K562 (cell line): ENCODE data around the gene BCAS3. TPM values are rescaled to one million over a fixed set of nuclear protein-coding genes. Genes with fewer than 3 reads are reported as not detected.

Experiments used
- ATAC-seq: fragments of 200-7000 bp; cut with Tn5 transposase; 3 replicates; pipeline ENCODE4 v1.9.1; 2020; ENCODE audit warnings: moderate library complexity
- BruUV-seq: library from RNA; stranded (reverse); fragments of 400-500 nt; replicated peaks from 2 replicates; lab custom pipeline; 2021; lab: Mats Ljungman, UMichigan
- CTCF ChIA-PET: fragments of 300-600 bp; formaldehyde crosslinking; extraction: SDS; loops from one replicate; lab custom pipeline; 2021; ENCODE audit warnings: low intra/inter-chr PET ratio; lab: Yijun Ruan, JAX
- POLR2A ChIA-PET: fragments of 300-600, 350-650 bp; sonication (Branson Sonifier 250); formaldehyde crosslinking; extraction: SDS; loops from one replicate; lab custom pipeline; 2021; ENCODE audit warnings: antibody characterized with exemption, inconsistent platforms; lab: Yijun Ruan, JAX
- DNase-seq, 4 experiments: peaks; one replicate each; pipeline versions ENCODE4 v3.0.0 to v3.0.0-alpha.2; 2011 to 2018; ENCODE audit warnings: low spot score in 3 of 4, mixed read lengths in 3 of 4; ENCODE audit errors: extremely low read depth in 1 of 4
- FAIRE-seq: peaks from 2 replicates; lab custom pipeline; 2011; peaks lifted over from hg19 to GRCh38; lab: Jason Lieb, UNC
- H2AFZ ChIP-seq: 2 replicates; pipeline ENCODE4 v1.6.0; 2011; ENCODE audit warnings: low read depth, low read length, control low read depth, inconsistent platforms
- H3K27ac ChIP-seq: fragments of 200-600 bp; 3 replicates; pipeline ENCODE4 v1.8.0; 2011; ENCODE audit warnings: low read depth, mild to moderate bottlenecking, control low read depth, inconsistent platforms, low read length, moderate library complexity, mixed read lengths; ENCODE audit errors: extremely low read depth
- H3K27me3 ChIP-seq, 2 experiments: fragments of 300-600 bp in 1 of 2; 2 replicates in 1 of 2; 3 replicates in 1 of 2; pipeline versions ENCODE4 v1.6.0 to v1.8.0; 2011; ENCODE audit warnings: inconsistent platforms in 2 of 2, low read length in 2 of 2, mild to moderate bottlenecking in 1 of 2, mixed read lengths in 1 of 2, moderate library complexity in 1 of 2; ENCODE audit not compliant: control insufficient read depth in 2 of 2, insufficient read depth in 2 of 2
- H3K36me3 ChIP-seq: fragments of 300-600 bp; 3 replicates; pipeline ENCODE4 v1.8.0; 2011; ENCODE audit warnings: mild to moderate bottlenecking, low read length, inconsistent platforms; ENCODE audit not compliant: control insufficient read depth, insufficient read depth
- H3K4me1 ChIP-seq, 2 experiments: fragments of 200-600 bp in 1 of 2; replicated peaks in 1 of 2; 2 replicates in 1 of 2; 3 replicates in 1 of 2; pipeline versions ENCODE4 v1.5.1 to v1.8.0; 2011; ENCODE audit warnings: inconsistent platforms in 2 of 2, low read length in 2 of 2, mild to moderate bottlenecking in 1 of 2, mixed read lengths in 1 of 2, moderate library complexity in 1 of 2; ENCODE audit not compliant: control insufficient read depth in 2 of 2, insufficient read depth in 2 of 2
- H3K4me2 ChIP-seq: 2 replicates; pipeline ENCODE4 v1.6.1; 2011; ENCODE audit warnings: low read length, control low read depth, inconsistent platforms, mixed read lengths; ENCODE audit not compliant: insufficient read depth
- H3K4me3 ChIP-seq: fragments of 200-600 bp; sonication (generic), shearing (Covaris generic); 2 replicates; pipeline ENCODE4 v1.5.1; 2016; ENCODE audit warnings: control low read depth, inconsistent platforms
- H3K79me2 ChIP-seq: fragments of 200-600 bp; 3 replicates; pipeline ENCODE4 v1.8.0; 2011; ENCODE audit warnings: low read length, inconsistent platforms; ENCODE audit not compliant: control insufficient read depth, insufficient read depth
- H3K9ac ChIP-seq, 2 experiments: 2 replicates each; pipeline versions ENCODE4 v1.6.0 to v1.6.1; 2011; ENCODE audit warnings: low read depth in 2 of 2, low read length in 2 of 2, control low read depth in 1 of 2, inconsistent platforms in 1 of 2, mild to moderate bottlenecking in 1 of 2, mixed read lengths in 1 of 2; ENCODE audit not compliant: insufficient read depth in 1 of 2
- H3K9me1 ChIP-seq: one replicate; pipeline ENCODE4 v1.6.0; 2011; ENCODE audit warnings: inconsistent platforms, mild to moderate bottlenecking, low read length, moderate library complexity; ENCODE audit not compliant: control insufficient read depth, insufficient read depth
- H3K9me3 ChIP-seq: replicated peaks from 2 replicates; pipeline ENCODE4 v1.5.1; 2011; ENCODE audit warnings: low read depth, low read length, inconsistent platforms; ENCODE audit not compliant: control insufficient read depth, insufficient read depth
- H4K20me1 ChIP-seq: replicated peaks from 2 replicates; pipeline ENCODE4 v1.6.1; 2011; ENCODE audit warnings: low read length, inconsistent platforms, mixed read lengths; ENCODE audit not compliant: control insufficient read depth, insufficient read depth
- CHD2 ChIP-seq: IDR thresholded peaks from 2 replicates; pipeline ENCODE4 v1.6.1; 2011; ENCODE audit warnings: low read depth, low read length
- CLOCK ChIP-seq: fragments of 250-450 bp; sonication (Bioruptor Pico); IDR thresholded peaks from 2 replicates; pipeline ENCODE4 v1.4.0; 2020; ENCODE audit warnings: mild to moderate bottlenecking, moderate library complexity, borderline replicate concordance
- GATAD2B ChIP-seq: fragments of 450-650 bp; IDR thresholded peaks from 2 replicates; pipeline ENCODE4 v1.6.1; 2017; ENCODE audit warnings: mild to moderate bottlenecking, borderline replicate concordance
- ZNF124 ChIP-seq: sonication (generic); formaldehyde crosslinking; IDR thresholded peaks from 2 replicates; pipeline ENCODE4 v1.8.1; 2022; ENCODE audit warnings: missing genetic modification reagents
- ZNF77 ChIP-seq: fragments of 250-450 bp; sonication (Bioruptor Pico); IDR thresholded peaks from 2 replicates; pipeline ENCODE4 v1.5.0; 2020
- WGBS: fragments of 100-300 bp; shearing (Covaris generic); methylation state at CpG from one replicate; pipeline ENCODE4 v1.1.6; 2016; ENCODE audit warnings: low coverage, mixed read lengths; ENCODE audit not compliant: insufficient coverage; ENCODE audit errors: missing lambda C conversion rate; 5-methylcytosine and 5-hydroxymethylcytosine counted together
- in situ Hi-C: fragments of 300-500 bp; cut with MboI; formaldehyde crosslinking; loops from 4 replicates; pipeline ENCODE4 v1.15.0; 2018; ENCODE audit warnings: inconsistent platforms, mixed read lengths
- intact Hi-C: fragments of 100-400 bp; cut with micrococcal nuclease; formaldehyde crosslinking; loops from 2 replicates; pipeline ENCODE4 v1.14.2; 2022
- polyA plus RNA-seq, 8 experiments: library from polyadenylated mRNA; depleted of rRNA in 4 of 8; stranded (reverse) in 5 of 8; unstranded in 3 of 8; fragments of >200 nt; fragmentation: Nextera tagmentation in 2 of 8; fragmentation: Illumina TruSeq in 1 of 8; extraction: Ambion mirVana in 2 of 8; extraction: Trizol in 1 of 8; gene quantifications; 2 replicates each; pipeline versions ENCODE4 v1.2.1 to v1.2.3, GENCODE V29; 2011 to 2014; ENCODE audit warnings: inconsistent platforms in 1 of 8, missing spikeins in 1 of 8
- total RNA-seq, 7 experiments: library from RNA; depleted of rRNA in 6 of 7; stranded (reverse); fragments of >200 nt in 6 of 7; fragmentation: Illumina TruSeq in 2 of 7; extraction: Trizol in 2 of 7; gene quantifications; 2 replicates each; pipeline versions ENCODE4 v1.2.1 to v1.2.3, GENCODE V29; 2011 to 2021; ENCODE audit warnings: low replicate concordance in 1 of 7
- TF ChIP-seq, protein P1 (sequence below): fragments of 250-450 bp; sonication (Bioruptor Pico); IDR thresholded peaks from 2 replicates; pipeline ENCODE4 v1.4.0; 2020; ENCODE audit warnings: mild to moderate bottlenecking, moderate library complexity

BCAS3 gene
- total and polyA plus RNA-seq, 9 of the 15 experiments (the other 6 are each of a cell fraction or from before 2014, with no cell fraction given): 1.9 to 5.5 (median 3.5) TPM

GRCh38 chr17:60630352-60630751 lies 47.3 kb upstream of the BCAS3 start:
- in situ Hi-C loops: no loop called here
- Histone ChIP-seq H3K4me2 (no peak overlapping the region), H3K9ac (no peak overlapping the region)

More at GRCh38 chr17:60630352-60630751, 47.3 kb upstream of the BCAS3 start:
- intact Hi-C loops: loop anchor here (10.0 kb wide), 1 partner anchor 486 kb away; the partner anchor contains the start of gene CA4
- ChIA-PET CTCF (no interaction called here), POLR2A (interaction anchor here (1.0 to 1.1 kb wide), 2 partner anchors 11 to 104 kb away, joined by 4 read pairs; partner anchors contain the start of gene APPBP2)
- Histone ChIP-seq H3K4me3 (no peak overlapping the region), H3K36me3 (peaks cover 25% of the 10 kb centered on the region; the same call in 2 of the 3 replicates), H3K79me2 (peaks cover 2% of the 10 kb centered on the region; the same call in 1 of the 3 replicates), H3K27me3 (no peaks in the 10 kb centered on the region), H2AFZ (no peak overlapping the region), H3K9me3 (no peaks in the 10 kb centered on the region), H3K27ac (no peak overlapping the region), H4K20me1 (no peaks in the 10 kb centered on the region), H3K9me1 (no peaks in the 10 kb centered on the region), H3K4me1 (no peaks in the 10 kb centered on the region)
- no peak for ATAC-seq
- no peak for FAIRE-seq
- no peak for DNase-seq
- WGBS: 96% methylated on average over 5 of the region's 5 CpGs
- BruUV-seq: no TSS peak
- TF ChIP-seq, protein P1, sequence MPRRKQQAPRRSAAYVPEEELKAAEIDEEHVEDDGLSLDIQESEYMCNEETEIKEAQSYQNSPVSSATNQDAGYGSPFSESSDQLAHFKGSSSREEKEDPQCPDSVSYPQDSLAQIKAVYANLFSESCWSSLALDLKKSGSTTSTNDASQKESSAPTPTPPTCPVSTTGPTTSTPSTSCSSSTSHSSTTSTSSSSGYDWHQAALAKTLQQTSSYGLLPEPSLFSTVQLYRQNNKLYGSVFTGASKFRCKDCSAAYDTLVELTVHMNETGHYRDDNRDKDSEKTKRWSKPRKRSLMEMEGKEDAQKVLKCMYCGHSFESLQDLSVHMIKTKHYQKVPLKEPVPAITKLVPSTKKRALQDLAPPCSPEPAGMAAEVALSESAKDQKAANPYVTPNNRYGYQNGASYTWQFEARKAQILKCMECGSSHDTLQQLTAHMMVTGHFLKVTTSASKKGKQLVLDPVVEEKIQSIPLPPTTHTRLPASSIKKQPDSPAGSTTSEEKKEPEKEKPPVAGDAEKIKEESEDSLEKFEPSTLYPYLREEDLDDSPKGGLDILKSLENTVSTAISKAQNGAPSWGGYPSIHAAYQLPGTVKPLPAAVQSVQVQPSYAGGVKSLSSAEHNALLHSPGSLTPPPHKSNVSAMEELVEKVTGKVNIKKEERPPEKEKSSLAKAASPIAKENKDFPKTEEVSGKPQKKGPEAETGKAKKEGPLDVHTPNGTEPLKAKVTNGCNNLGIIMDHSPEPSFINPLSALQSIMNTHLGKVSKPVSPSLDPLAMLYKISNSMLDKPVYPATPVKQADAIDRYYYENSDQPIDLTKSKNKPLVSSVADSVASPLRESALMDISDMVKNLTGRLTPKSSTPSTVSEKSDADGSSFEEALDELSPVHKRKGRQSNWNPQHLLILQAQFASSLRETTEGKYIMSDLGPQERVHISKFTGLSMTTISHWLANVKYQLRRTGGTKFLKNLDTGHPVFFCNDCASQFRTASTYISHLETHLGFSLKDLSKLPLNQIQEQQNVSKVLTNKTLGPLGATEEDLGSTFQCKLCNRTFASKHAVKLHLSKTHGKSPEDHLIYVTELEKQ (CRISPR knock-in tag): no peak
- no peak for TF ChIP-seq CHD2
- no peak for TF ChIP-seq CLOCK (CRISPR knock-in tag)
- TF ChIP-seq GATAD2B: no peak
- no peak for TF ChIP-seq ZNF77 (CRISPR knock-in tag)
- no peak for TF ChIP-seq ZNF124
